ENCODE measurements around the gene RAB28.

RAB28 gene

DNA sequence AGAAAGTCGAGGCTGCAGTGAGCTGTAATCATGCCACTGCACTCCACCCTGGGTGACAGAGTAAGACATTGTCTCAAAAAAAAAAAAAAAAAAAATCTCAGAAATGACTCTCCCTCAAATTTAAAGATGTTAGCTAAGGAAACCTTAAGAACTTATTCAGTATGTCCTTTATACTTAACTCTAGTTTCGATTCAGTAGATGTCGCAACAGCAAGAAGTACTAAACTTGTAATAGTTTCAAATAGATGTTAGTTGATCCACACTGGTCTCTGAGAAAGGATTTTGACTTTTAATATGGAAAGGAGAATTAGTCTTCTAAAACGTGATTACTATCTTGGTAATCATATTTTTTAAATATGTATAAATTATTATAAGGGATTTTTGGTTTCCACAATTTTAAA, 30.6 kb upstream of the RAB28 start:
- no peak for TF ChIP-seq CTCF (IDR thresholded peaks at IDR 0.05; ENCODE audit: control extremely low read depth, extremely low read depth, low read depth, missing control alignments)
- CTCF ChIA-PET = interaction anchor here (0.8 kb wide), 1 partner anchor 785 kb away, joined by 3 read pairs; no protein-coding TSS in a partner anchor
- no peak for DNase-seq (ENCODE audit: extremely low spot score)
- POLR2A ChIA-PET = no interaction called here

DNA sequence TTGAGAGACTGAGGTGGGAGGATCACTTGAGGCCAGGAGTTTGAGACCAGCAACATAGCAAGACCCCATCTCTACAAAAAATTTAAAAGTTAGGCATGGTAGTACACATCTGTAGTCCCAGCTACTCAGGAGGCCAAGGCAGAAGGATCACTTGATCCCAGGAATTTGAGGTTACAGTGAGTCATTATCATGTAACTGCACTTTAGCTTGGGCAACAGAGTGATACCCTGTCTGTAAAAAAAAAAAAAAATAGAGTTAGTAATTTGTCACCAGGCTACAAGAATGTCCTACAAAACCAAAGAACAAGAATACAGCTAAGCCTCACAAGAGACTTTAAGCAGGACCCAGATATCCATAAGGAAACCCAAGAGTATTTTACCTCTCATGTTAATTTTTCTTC, 27.0 kb upstream of the RAB28 start:
- no peak for DNase-seq (ENCODE audit: extremely low spot score)
- ChIA-PET POLR2A (no interaction called here), CTCF (interaction anchor here (0.8 to 1.5 kb wide), 2 partner anchors 10 to 13 kb away, joined by 3 to 5 read pairs; no protein-coding TSS in a partner anchor)
- TF ChIP-seq CTCF (IDR thresholded peaks at IDR 0.05; ENCODE audit: control extremely low read depth, extremely low read depth, low read depth, missing control alignments) = no peak

GRCh38 chr4:13509442-13509841, 25.3 kb upstream of the RAB28 start:
- TF ChIP-seq CTCF (IDR thresholded peaks at IDR 0.05; ENCODE audit: control extremely low read depth, extremely low read depth, low read depth, missing control alignments) = no peak
- no peak for DNase-seq (ENCODE audit: extremely low spot score)
- ChIA-PET POLR2A (no interaction called here), CTCF (interaction anchor here (1.1 to 2.0 kb wide), 2 partner anchors 12 to 14 kb away, joined by 3 to 7 read pairs; no protein-coding TSS in a partner anchor)

GRCh38 chr4:13504374-13504773, 20.2 kb upstream of the RAB28 start:
- no peak for DNase-seq (ENCODE audit: extremely low spot score)
- ChIA-PET CTCF (no interaction called here), POLR2A (no interaction called here)
- no peak for TF ChIP-seq CTCF (IDR thresholded peaks at IDR 0.05; ENCODE audit: control extremely low read depth, extremely low read depth, low read depth, missing control alignments)

DNA sequence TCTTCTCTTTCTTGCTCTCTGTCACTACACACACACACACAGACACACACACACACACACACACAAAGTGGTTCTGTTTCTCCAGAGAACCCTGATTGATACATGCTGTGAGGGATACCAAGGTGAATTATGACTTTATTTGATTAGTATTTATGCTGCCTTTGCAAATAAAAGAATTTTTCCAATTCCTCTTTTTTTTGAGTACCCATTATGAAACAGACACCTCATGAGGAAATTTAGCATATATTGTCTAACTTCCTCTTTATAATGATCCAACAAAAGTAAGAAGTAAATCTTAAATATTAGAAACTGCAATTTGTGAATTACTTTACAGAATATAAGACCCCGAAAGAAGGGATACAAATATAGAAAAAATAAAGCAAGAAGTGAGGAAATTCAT, 14.3 kb upstream of the RAB28 start:
- ChIA-PET CTCF (no interaction called here), POLR2A (no interaction called here)
- DNase-seq (ENCODE audit: extremely low spot score) = no peak
- TF ChIP-seq CTCF (IDR thresholded peaks at IDR 0.05; ENCODE audit: control extremely low read depth, extremely low read depth, low read depth, missing control alignments) = no peak

GRCh38 chr4:13496605-13497004, 12.5 kb upstream of the RAB28 start:
- CTCF ChIA-PET = interaction anchor here (0.8 to 1.4 kb wide), 2 partner anchors 10 to 25 kb away, joined by 3 to 4 read pairs; no protein-coding TSS in a partner anchor
- DNase-seq (ENCODE audit: extremely low spot score) = no peak
- POLR2A ChIA-PET = no interaction called here
- no peak for TF ChIP-seq CTCF (IDR thresholded peaks at IDR 0.05; ENCODE audit: control extremely low read depth, extremely low read depth, low read depth, missing control alignments)

DNA sequence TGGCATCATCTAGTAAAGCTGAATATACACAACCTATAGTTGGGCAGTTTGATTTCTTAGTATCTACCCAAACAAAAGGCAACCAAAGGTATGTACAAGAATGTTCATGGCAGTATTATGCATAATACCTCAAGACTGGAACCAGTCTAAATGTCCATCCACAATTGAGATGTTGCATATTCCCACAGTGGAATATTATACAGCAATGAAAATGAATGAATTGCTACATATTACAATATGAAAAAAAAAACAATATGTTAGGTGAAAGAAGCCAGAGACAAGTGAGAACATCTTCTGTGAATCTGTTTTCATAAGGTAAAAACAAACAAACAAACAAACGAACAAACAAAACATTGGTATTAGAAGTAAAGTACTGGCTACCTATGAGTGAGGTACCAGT, 11.6 kb upstream of the RAB28 start:
- ChIA-PET CTCF (interaction anchor here (0.8 kb wide), 1 partner anchor 9 kb away, joined by 3 read pairs; no protein-coding TSS in a partner anchor), POLR2A (no interaction called here)
- TF ChIP-seq CTCF (IDR thresholded peaks at IDR 0.05; ENCODE audit: control extremely low read depth, extremely low read depth, low read depth, missing control alignments) = no peak
- DNase-seq (ENCODE audit: extremely low spot score) = no peak

All from GM10248 (cell line).